ENCODE data around the gene TRMT6.

GRCh38 chr20:5908981-5909380, 41.4 kb downstream of the TRMT6 start:
- TF ChIP-seq CTCF (IDR thresholded peaks at IDR 0.05) (no peak), POLR2A (IDR thresholded peaks at IDR 0.05; ENCODE audit: low read depth) (no peak)
